Activated CD4-positive, CD25-positive, alpha-beta regulatory T cell treated with anti-CD3 and anti-CD28 coated beads, Interleukin-2, amount 50 U/mL, for 16 hours (primary cell): ENCODE results near the gene IGF2BP2.
A peak's percentile ranks its signal among the peaks of the same experiment; 100 is the strongest.
"Not testable (repeated sequence)": the region's sequence is repeated elsewhere in the genome, so short reads cannot be mapped to it uniquely, and the experiment has no call there.

Experiments
- DNase-seq: peaks from one replicate; pipeline ENCODE4 v3.0.0-alpha.2; 2020; ENCODE audit warnings: low read depth, low spot score

Gene IGF2BP2

GRCh38 chr3:185798831-185799110 is 26.1 kb downstream of the IGF2BP2 start:
- DNase-seq, result not testable (repeated sequence)

GRCh38 chr3:185797993-185798830 is 26.6 kb downstream of the IGF2BP2 start:
- no peak for DNase-seq

GRCh38 chr3:185797108-185797881 is 27.5 kb downstream of the IGF2BP2 start:
- no peak for DNase-seq

- DNase-seq, result no peak
Measured at GRCh38 chr3:185796431-185797107, 28.3 kb downstream of the IGF2BP2 start.

GRCh38 chr3:185793381-185793780 is 31.5 kb downstream of the IGF2BP2 start:
- DNase-seq, result no peak

GRCh38 chr3:185792955-185793354 is 31.9 kb downstream of the IGF2BP2 start:
- no peak for DNase-seq

- DNase-seq, result no peak
Measured at GRCh38 chr3:185789891-185790830, 34.7 kb downstream of the IGF2BP2 start.

GRCh38 chr3:185789134-185789533 is 35.7 kb downstream of the IGF2BP2 start:
- DNase-seq, result no peak

GRCh38 chr3:185788292-185788691 is 36.5 kb downstream of the IGF2BP2 start:
- no peak for DNase-seq

GRCh38 chr3:185786956-185787877 is 37.6 kb downstream of the IGF2BP2 start:
- no peak for DNase-seq

GRCh38 chr3:185786258-185786657 is 38.6 kb downstream of the IGF2BP2 start:
- not testable (repeated sequence) for DNase-seq

GRCh38 chr3:185784317-185784716 is 40.5 kb downstream of the IGF2BP2 start:
- DNase-seq, result no peak

- DNase-seq, result no peak
Measured at GRCh38 chr3:185781759-185782158, 43.1 kb downstream of the IGF2BP2 start.

GRCh38 chr3:185779461-185779860 is 45.4 kb downstream of the IGF2BP2 start:
- DNase-seq, result no peak

GRCh38 chr3:185778821-185779220 is 46.0 kb downstream of the IGF2BP2 start:
- DNase-seq, result no peak

GRCh38 chr3:185778094-185778493 is 46.7 kb downstream of the IGF2BP2 start:
- no peak for DNase-seq

GRCh38 chr3:185770109-185770508 is 54.7 kb downstream of the IGF2BP2 start:
- no peak for DNase-seq

GRCh38 chr3:185768578-185768982 is 56.3 kb downstream of the IGF2BP2 start:
- peak; percentile 16 for DNase-seq

GRCh38 chr3:185767002-185767688 is 57.7 kb downstream of the IGF2BP2 start:
- no peak for DNase-seq
